ENCODE measurements around the gene GLIS2. TPM values are rescaled to one million over a fixed set of nuclear protein-coding genes. Genes with fewer than 3 reads are reported as not detected.

GLIS2 gene
- total RNA-seq, 4 donors from 2014 or later, result 5.7 to 26.9 (median 7.9) TPM

- TF ChIP-seq, protein P1, sequence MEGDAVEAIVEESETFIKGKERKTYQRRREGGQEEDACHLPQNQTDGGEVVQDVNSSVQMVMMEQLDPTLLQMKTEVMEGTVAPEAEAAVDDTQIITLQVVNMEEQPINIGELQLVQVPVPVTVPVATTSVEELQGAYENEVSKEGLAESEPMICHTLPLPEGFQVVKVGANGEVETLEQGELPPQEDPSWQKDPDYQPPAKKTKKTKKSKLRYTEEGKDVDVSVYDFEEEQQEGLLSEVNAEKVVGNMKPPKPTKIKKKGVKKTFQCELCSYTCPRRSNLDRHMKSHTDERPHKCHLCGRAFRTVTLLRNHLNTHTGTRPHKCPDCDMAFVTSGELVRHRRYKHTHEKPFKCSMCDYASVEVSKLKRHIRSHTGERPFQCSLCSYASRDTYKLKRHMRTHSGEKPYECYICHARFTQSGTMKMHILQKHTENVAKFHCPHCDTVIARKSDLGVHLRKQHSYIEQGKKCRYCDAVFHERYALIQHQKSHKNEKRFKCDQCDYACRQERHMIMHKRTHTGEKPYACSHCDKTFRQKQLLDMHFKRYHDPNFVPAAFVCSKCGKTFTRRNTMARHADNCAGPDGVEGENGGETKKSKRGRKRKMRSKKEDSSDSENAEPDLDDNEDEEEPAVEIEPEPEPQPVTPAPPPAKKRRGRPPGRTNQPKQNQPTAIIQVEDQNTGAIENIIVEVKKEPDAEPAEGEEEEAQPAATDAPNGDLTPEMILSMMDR (IDR thresholded peaks at IDR 0.05), result peak in 1 of 4 experiments; percentile 7
- no peak for TF ChIP-seq POLR2AphosphoS5 (IDR thresholded peaks at IDR 0.05)
- TF ChIP-seq EP300 (IDR thresholded peaks at IDR 0.05), result no peak
- no peaks in the 10 kb centered on the region for H3K36me3 ChIP-seq
- H3K27me3 ChIP-seq, result no peaks in the 10 kb centered on the region
- peak; percentile 8 for ATAC-seq
- peaks cover 3 to 77% (median 56%) of the 10 kb centered on the region in 3 donors for H3K4me1 ChIP-seq
- H3K4me3 ChIP-seq, result peak overlapping the region; percentile 50 to 83
- H3K9me3 ChIP-seq, result no peaks in the 10 kb centered on the region
- 10% methylated on average over 4 of the region's 43 CpGs; no CpG with 5 or more reads in 1 of the 2 donors for WGBS, 2 donors (ENCODE audit: low coverage in 1 of 2)
- peak overlapping the region; percentile 19 to 91 (median 88) for H3K27ac ChIP-seq
These were observed 56.2 kb downstream of the GLIS2 start for GRCh38 chr16:4372001-4372577.

DNA sequence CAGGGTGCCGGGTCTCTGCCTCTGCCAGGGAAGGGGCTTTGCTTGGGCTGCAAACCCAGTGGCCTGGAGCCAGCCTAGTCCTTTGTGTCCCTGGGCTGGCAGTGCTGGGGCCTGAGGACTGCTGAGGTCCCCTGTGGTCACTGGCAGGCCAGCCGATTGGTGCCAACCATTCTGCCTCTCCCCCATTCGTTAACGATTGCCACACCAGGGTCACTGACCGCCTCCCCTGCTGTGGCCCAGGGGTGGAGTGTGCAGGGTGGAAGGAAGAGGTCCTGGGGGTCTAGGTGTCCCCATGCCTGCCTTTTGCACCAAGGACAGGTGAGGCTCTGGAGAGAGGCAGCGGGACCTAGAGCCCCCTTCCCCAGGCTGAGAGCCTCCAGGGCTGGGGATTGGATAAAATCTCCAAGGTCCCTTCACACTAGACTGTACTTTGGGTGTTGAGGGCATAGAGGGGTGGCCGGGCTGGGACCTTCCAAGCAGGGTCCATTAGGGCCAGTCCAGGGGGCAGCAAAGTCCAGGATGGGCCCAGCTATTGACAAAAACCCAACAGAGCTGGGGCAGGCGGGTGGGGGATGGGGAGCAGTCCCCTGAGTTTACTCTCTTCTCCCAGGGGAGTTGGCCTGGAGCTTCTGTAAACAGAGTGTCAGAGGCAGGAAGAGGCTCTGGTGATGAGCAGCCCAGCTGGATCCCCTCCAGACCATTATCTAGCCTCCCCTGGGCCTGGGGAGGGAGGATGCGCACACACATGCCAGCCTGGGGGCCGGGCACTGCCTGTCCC, 56.9 kb downstream of the GLIS2 start:
- peak overlapping the region; percentile 50 to 83 for H3K4me3 ChIP-seq
- TF ChIP-seq, protein P1 (IDR thresholded peaks at IDR 0.05), result no peak
- TF ChIP-seq POLR2A (IDR thresholded peaks at IDR 0.05) (no peak), POLR2AphosphoS5 (IDR thresholded peaks at IDR 0.05) (no peak), EP300 (IDR thresholded peaks at IDR 0.05) (no peak)
- H3K4me1 ChIP-seq, result peaks cover 3 to 84% (median 63%) of the 10 kb centered on the region in 3 donors
- WGBS, 2 donors (ENCODE audit: low coverage in 1 of 2), result 80% methylated on average over 2 of the region's 10 CpGs; no CpG with 5 or more reads in 1 of the 2 donors
- H3K36me3 ChIP-seq, result no peaks in the 10 kb centered on the region
- no peak for ATAC-seq
- H3K27me3 ChIP-seq, result no peaks in the 10 kb centered on the region
- H3K27ac ChIP-seq, result peak overlapping the region in 3 of 4 donors; percentile 88 to 91 (median 89)
- no peaks in the 10 kb centered on the region for H3K9me3 ChIP-seq

- no peaks in the 10 kb centered on the region for H3K9me3 ChIP-seq
- peak overlapping the region in 1 of 2 donors; percentile 83 for H3K4me3 ChIP-seq
- ATAC-seq, result no peak
- peak overlapping the region; percentile 14 to 91 (median 88) for H3K27ac ChIP-seq
- peaks cover 3 to 90% (median 70%) of the 10 kb centered on the region in 3 donors for H3K4me1 ChIP-seq
- 40% methylated on average over 1 of the region's 9 CpGs; no CpG with 5 or more reads in 1 of the 2 donors for WGBS, 2 donors (ENCODE audit: low coverage in 1 of 2)
- H3K36me3 ChIP-seq, result no peaks in the 10 kb centered on the region
- no peaks in the 10 kb centered on the region for H3K27me3 ChIP-seq
- TF ChIP-seq POLR2AphosphoS5 (IDR thresholded peaks at IDR 0.05), result no peak
- TF ChIP-seq, protein P1 (IDR thresholded peaks at IDR 0.05), result no peak
- TF ChIP-seq EP300 (IDR thresholded peaks at IDR 0.05), result no peak
- no peak for TF ChIP-seq POLR2A (IDR thresholded peaks at IDR 0.05)
These were observed 57.6 kb downstream of the GLIS2 start for GRCh38 chr16:4373356-4373908.

DNA sequence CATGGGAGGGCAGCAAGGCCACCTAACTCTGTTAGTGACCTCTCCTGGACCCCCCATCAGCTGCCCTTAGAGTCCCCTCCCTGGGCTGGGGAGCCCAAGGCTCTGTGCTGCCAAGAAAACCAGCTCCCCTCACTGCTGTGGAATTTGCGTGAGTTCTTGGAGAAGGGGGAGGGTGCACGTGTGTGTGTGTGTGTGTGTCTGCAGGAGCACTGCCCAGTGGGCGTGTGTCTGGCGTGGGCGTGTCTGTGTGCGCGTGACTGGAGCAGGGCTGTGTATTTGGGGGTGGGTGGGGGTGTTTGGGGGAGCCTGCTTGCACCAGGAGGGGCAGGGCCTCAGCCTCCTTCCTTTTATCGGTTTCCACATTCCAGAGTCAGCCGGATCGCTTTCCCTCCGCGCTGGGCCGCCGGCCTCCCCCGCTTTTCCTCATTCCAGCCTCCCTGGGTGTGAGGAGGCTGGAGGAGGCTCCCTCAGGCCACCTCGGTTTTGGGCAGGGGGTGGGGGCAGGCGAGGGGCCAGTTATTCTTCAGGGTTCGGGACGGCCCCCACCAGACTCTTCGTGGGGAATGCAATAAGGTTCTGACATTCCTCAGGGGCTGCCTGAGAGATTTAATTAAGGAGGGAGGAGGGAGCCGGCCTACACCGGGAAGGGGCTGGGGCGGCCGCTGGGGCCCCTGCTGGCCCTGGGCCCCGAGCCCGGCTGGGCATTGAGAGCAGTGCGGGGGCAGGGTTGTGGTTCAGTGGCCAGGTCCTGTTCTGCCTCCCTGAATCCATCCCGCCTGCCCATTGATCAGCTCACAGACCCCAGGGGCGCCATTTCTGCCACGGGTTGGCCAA, 58.3 kb downstream of the GLIS2 start:
- Histone ChIP-seq H3K4me1 (peaks cover 3 to 97% (median 70%) of the 10 kb centered on the region in 3 donors), H3K4me3 (peak overlapping the region in 1 of 2 donors; percentile 83), H3K36me3 (no peaks in the 10 kb centered on the region), H3K9me3 (no peaks in the 10 kb centered on the region), H3K27ac (peak overlapping the region; percentile 14 to 91 (median 88)), H3K27me3 (no peaks in the 10 kb centered on the region)
- peak; percentile 39 for ATAC-seq
- no peak for TF ChIP-seq POLR2A (IDR thresholded peaks at IDR 0.05)
- no peak for TF ChIP-seq EP300 (IDR thresholded peaks at IDR 0.05)
- TF ChIP-seq POLR2AphosphoS5 (IDR thresholded peaks at IDR 0.05), result peak; percentile 81
- WGBS, 2 donors (ENCODE audit: low coverage in 1 of 2), result no CpG with 5 or more reads among the region's 30 CpGs

All from gastroesophageal sphincter (tissue), 4 donors.